H1 (cell line): ENCODE measurements around the gene APOL2. TPM values are rescaled to one million over a fixed set of nuclear protein-coding genes. Genes with fewer than 3 reads are reported as not detected.

Experiments
- KDM4A ChIP-seq: IDR thresholded peaks from one replicate; pipeline ENCODE4 v1.7.1; 2012; ENCODE audit warnings: low read depth, mild to moderate bottlenecking, moderate library complexity, low read length, inconsistent platforms; ENCODE audit not compliant: severe bottlenecking
- RAD21 ChIP-seq, 2 experiments: IDR thresholded peaks in 1 of 2; conservative IDR thresholded peaks in 1 of 2; 2 replicates each; pipeline ENCODE4 v1.6.1; 2011; ENCODE audit warnings: low read depth in 2 of 2, low read length in 2 of 2, improper control_type of control experiment in 1 of 2, inconsistent platforms in 1 of 2, mild to moderate bottlenecking in 1 of 2, moderate library complexity in 1 of 2
- polyA plus RNA-seq, 7 experiments: library from polyadenylated mRNA; depleted of rRNA in 3 of 7; stranded (reverse) in 5 of 7; unstranded in 2 of 7; fragments of >200 nt in 5 of 7; fragments of 200-250 nt in 2 of 7; gene quantifications; 1 replicate in 5 of 7; 2 replicates in 1 of 7; 4 replicates in 1 of 7; pipeline versions ENCODE4 v1.2.1 to v1.2.3, GENCODE V29; 2011 to 2013; ENCODE audit warnings: missing spikeins in 2 of 7, mixed read lengths in 2 of 7
- total RNA-seq: library from RNA; stranded (reverse); fragmentation: NEBNext Ultra II Directional; extraction: Animal tissue kit (Norgen Biotek cat#: 25700); gene quantifications from 2 replicates; pipeline ENCODE4 v1.2.1, GENCODE V29; 2021

The APOL2 gene
- total and polyA plus RNA-seq, 2 of the 8 experiments (the other 6 are each of a cell fraction or from before 2014, with no cell fraction given): 8.1 to 11.0 TPM

- TF ChIP-seq KDM4A (peak; percentile 22), RAD21 (IDR thresholded peaks at IDR 0.05 in 1 of 2, conservative IDR thresholded peaks at IDR 0.05 in 1 of 2; ENCODE audit: low read depth in 2 of 2, low read length in 2 of 2) (peak; percentile 66 to 68)
Observed at GRCh38 chr22:36277482-36278291, 38.4 kb upstream of the APOL2 start (continued).
